Activated gamma-delta T cell (primary cell): ENCODE data around the gene AIRE.
"Not testable (repeated sequence)": the region's sequence is repeated elsewhere in the genome, so short reads cannot be mapped to it uniquely, and the experiment has no call there.

Source experiments
- DNase-seq: peaks from one replicate; lab custom pipeline; 2025; lab: John Stamatoyannopoulos, UW

Gene AIRE

GRCh38 chr21:44291936-44292811 lies 6.5 kb downstream of the AIRE start:
- no peak for DNase-seq

GRCh38 chr21:44292812-44293195 lies 7.1 kb downstream of the AIRE start:
- DNase-seq: no peak

- DNase-seq: no peak
These were observed 8.0 kb downstream of the AIRE start for GRCh38 chr21:44293551-44294231.

- no peak for DNase-seq
These were observed 8.9 kb downstream of the AIRE start for GRCh38 chr21:44294391-44295162.

GRCh38 chr21:44295163-44295573 lies 9.5 kb downstream of the AIRE start:
- DNase-seq: no peak

GRCh38 chr21:44295646-44296045 lies 10.0 kb downstream of the AIRE start:
- DNase-seq: no peak

- DNase-seq: no peak
These were observed 10.4 kb downstream of the AIRE start for GRCh38 chr21:44296103-44296519.

- DNase-seq: no peak
These were observed 11.2 kb downstream of the AIRE start for GRCh38 chr21:44296916-44297315.

GRCh38 chr21:44297525-44298290 lies 12.0 kb downstream of the AIRE start:
- DNase-seq: no peak

- no peak for DNase-seq
These were observed 12.6 kb downstream of the AIRE start for GRCh38 chr21:44298301-44298700.

- no peak for DNase-seq
These were observed 13.4 kb downstream of the AIRE start for GRCh38 chr21:44299085-44299457.

- peak; percentile 42 for DNase-seq
These were observed 14.0 kb downstream of the AIRE start, which contains the start of gene PFKL for GRCh38 chr21:44299458-44300261. PFKL (plus strand) TSS chr21:44300053; CDS start chr21:44300106, 53 bp downstream.

GRCh38 chr21:44300262-44300959 lies 14.7 kb downstream of the AIRE start:
- peak; percentile 46 for DNase-seq

- no peak for DNase-seq
These were observed 15.5 kb downstream of the AIRE start for GRCh38 chr21:44301141-44301540.

GRCh38 chr21:44301961-44302406 lies 16.3 kb downstream of the AIRE start:
- DNase-seq: no peak

- DNase-seq: not testable (repeated sequence)
These were observed 17.1 kb downstream of the AIRE start for GRCh38 chr21:44302573-44303401.

- no peak for DNase-seq
These were observed 17.9 kb downstream of the AIRE start for GRCh38 chr21:44303490-44303981.

- no peak for DNase-seq
These were observed 18.4 kb downstream of the AIRE start for GRCh38 chr21:44304011-44304616.
